Activated T-cell treated with anti-CD3 and anti-CD28 coated beads, Interleukin-2, amount 50 U/mL, for 4 hours (primary cell): ENCODE measurements around the gene EIF2A. TPM values are rescaled to one million over a fixed set of nuclear protein-coding genes. Genes with fewer than 3 reads are reported as not detected.
A peak's percentile ranks its signal among the peaks of the same experiment; 100 is the strongest.

Source experiments
- ATAC-seq, 2 donors: fragments of 200-7000 bp; cut with Tn5 transposase; one replicate each; pipeline ENCODE4 v1.10.0; 2021
- DNase-seq: peaks from one replicate; pipeline ENCODE4 v3.0.0-alpha.2; 2020
- H3K27me3 Mint-ChIP-seq: one replicate; pipeline ENCODE4 v1.8.0; 2021; ENCODE audit warnings: low read depth, mixed read lengths
- H3K36me3 Mint-ChIP-seq: one replicate; pipeline ENCODE4 v1.8.0; 2022; ENCODE audit warnings: mixed read lengths; ENCODE audit not compliant: insufficient read depth
- H3K4me1 Mint-ChIP-seq: one replicate; pipeline ENCODE4 v1.8.0; 2021; ENCODE audit warnings: low read depth, mixed read lengths
- H3K4me3 Mint-ChIP-seq: one replicate; pipeline ENCODE4 v1.8.0; 2021; ENCODE audit warnings: mild to moderate bottlenecking, moderate library complexity, mixed read lengths
- H3K9me3 Mint-ChIP-seq: one replicate; pipeline ENCODE4 v1.8.0; 2021; ENCODE audit warnings: mixed read lengths
- total RNA-seq, 3 donors: library from RNA; stranded (reverse); gene quantifications; one replicate each; pipeline ENCODE4 v1.2.1, GENCODE V29; 2021

Gene EIF2A
- total RNA-seq, 3 donors from 2014 or later, result 163 to 180 (median 163) TPM

DNA sequence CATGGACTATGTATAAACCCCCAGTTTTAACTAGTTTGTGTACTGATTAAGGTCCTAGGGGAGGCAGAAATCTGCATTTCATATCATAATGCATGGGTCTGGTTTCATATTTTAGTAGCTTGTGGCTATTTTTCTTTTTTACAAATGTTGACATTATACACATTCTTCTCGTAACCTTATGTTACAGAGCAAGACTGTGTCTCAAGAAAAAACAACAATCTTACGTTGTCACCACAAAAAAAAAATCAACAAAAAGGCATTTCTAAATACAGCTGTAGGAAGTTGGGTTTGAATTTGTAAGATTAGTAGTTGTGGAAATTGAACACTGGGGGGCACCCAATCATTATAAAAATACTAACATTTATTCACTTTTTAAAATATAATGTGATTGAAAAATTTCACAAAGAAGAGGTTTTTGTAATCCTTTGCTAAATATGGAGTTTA, 18.2 kb upstream of the EIF2A start:
- Mint-ChIP-seq H3K9me3 (no peaks in the 10 kb centered on the region), H3K27me3 (no peaks in the 10 kb centered on the region), H3K36me3 (no peaks in the 10 kb centered on the region), H3K4me3 (no peak overlapping the region), H3K4me1 (peaks cover 6% of the 10 kb centered on the region)
- ATAC-seq, result no peak
- DNase-seq, result no peak

DNA sequence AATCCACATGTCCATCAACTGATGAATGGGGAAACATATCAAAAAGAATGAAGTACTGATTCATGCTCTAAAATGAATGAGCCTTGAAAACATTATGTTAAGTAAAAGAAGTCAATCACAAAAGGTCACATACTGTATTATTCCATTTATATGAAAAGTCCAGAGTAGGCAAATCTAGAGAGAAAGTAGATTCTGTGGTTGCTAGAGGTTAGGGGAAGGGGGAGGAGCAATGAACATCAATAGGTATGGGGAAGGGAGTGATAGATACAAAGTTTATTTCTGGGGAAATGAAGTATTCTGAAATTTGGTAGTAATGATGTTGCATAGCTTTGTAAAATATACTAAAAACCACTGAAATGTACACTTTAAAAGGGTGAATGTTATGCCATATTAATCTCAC, 14.8 kb upstream of the EIF2A start:
- H3K27me3 Mint-ChIP-seq, result no peaks in the 10 kb centered on the region
- no peak overlapping the region for H3K4me3 Mint-ChIP-seq
- peak; percentile 52 to 60 for ATAC-seq
- DNase-seq, result no peak
- no peaks in the 10 kb centered on the region for H3K9me3 Mint-ChIP-seq
- H3K4me1 Mint-ChIP-seq, result peaks cover 6% of the 10 kb centered on the region
- no peaks in the 10 kb centered on the region for H3K36me3 Mint-ChIP-seq

- DNase-seq (no peak), ATAC-seq (no peak)
- Mint-ChIP-seq H3K9me3 (no peaks in the 10 kb centered on the region), H3K27me3 (no peaks in the 10 kb centered on the region), H3K4me3 (no peak overlapping the region), H3K4me1 (peaks cover 6% of the 10 kb centered on the region), H3K36me3 (no peaks in the 10 kb centered on the region)
These were observed 11.4 kb upstream of the EIF2A start for GRCh38 chr3:150535204-150535603.

- H3K4me3 Mint-ChIP-seq, result no peak overlapping the region
- no peaks in the 10 kb centered on the region for H3K27me3 Mint-ChIP-seq
- peaks cover 19% of the 10 kb centered on the region for H3K4me1 Mint-ChIP-seq
- peaks cover 12% of the 10 kb centered on the region for H3K36me3 Mint-ChIP-seq
- DNase-seq (no peak), ATAC-seq (no peak)
- H3K9me3 Mint-ChIP-seq, result no peaks in the 10 kb centered on the region
These were observed 8.0 kb upstream of the EIF2A start for GRCh38 chr3:150538324-150539208.

GRCh38 chr3:150540297-150540696, 6.3 kb upstream of the EIF2A start:
- Mint-ChIP-seq H3K4me1 (peaks cover 33% of the 10 kb centered on the region), H3K4me3 (no peak overlapping the region), H3K36me3 (peaks cover 26% of the 10 kb centered on the region), H3K27me3 (no peaks in the 10 kb centered on the region), H3K9me3 (no peaks in the 10 kb centered on the region)
- ATAC-seq (no peak), DNase-seq (no peak)

GRCh38 chr3:150540991-150541390, 5.6 kb upstream of the EIF2A start:
- H3K4me1 Mint-ChIP-seq, result peaks cover 33% of the 10 kb centered on the region

GRCh38 chr3:150543128-150543527, 3.5 kb upstream of the EIF2A start:
- Mint-ChIP-seq H3K9me3 (no peaks in the 10 kb centered on the region), H3K27me3 (no peaks in the 10 kb centered on the region), H3K4me1 (peaks cover 42% of the 10 kb centered on the region), H3K36me3 (peaks cover 33% of the 10 kb centered on the region), H3K4me3 (no peak overlapping the region)
- DNase-seq, result no peak
- no peak for ATAC-seq

More at GRCh38 chr3:150540991-150541390, 5.6 kb upstream of the EIF2A start:
- Mint-ChIP-seq H3K36me3 (peaks cover 30% of the 10 kb centered on the region), H3K9me3 (no peaks in the 10 kb centered on the region), H3K4me3 (no peak overlapping the region), H3K27me3 (no peaks in the 10 kb centered on the region)
- ATAC-seq (no peak), DNase-seq (no peak)

DNA sequence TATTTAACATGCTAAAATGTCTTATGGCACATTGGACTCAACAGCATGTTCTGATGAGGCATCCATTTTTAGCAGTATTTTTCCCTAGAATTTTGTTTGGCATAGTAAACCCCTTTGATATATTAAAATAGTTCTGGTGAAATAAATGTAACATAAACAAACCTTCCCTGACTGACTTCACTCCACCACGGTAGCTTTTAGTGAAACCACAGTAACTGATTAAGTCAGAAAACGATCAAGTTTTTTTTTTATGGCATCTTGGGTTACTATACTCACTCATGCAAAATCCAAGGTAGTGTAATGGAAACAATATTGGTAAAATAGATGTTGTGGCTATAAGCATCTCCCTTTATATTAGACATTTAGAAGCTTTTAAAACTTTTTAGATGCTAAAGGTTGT, 3.1 kb upstream of the EIF2A start:
- Mint-ChIP-seq H3K9me3 (no peaks in the 10 kb centered on the region), H3K4me3 (no peak overlapping the region), H3K27me3 (no peaks in the 10 kb centered on the region), H3K4me1 (peaks cover 46% of the 10 kb centered on the region), H3K36me3 (peaks cover 35% of the 10 kb centered on the region)
- DNase-seq, result no peak
- no peak for ATAC-seq

GRCh38 chr3:150544041-150544440, 2.5 kb upstream of the EIF2A start:
- no peak for DNase-seq

GRCh38 chr3:150544726-150545125, 1.9 kb upstream of the EIF2A start:
- ATAC-seq, result no peak
- Mint-ChIP-seq H3K27me3 (no peaks in the 10 kb centered on the region), H3K9me3 (no peaks in the 10 kb centered on the region), H3K4me1 (peaks cover 55% of the 10 kb centered on the region), H3K36me3 (peaks cover 41% of the 10 kb centered on the region), H3K4me3 (peak overlapping the region; percentile 96)
- DNase-seq, result no peak

More at GRCh38 chr3:150544041-150544440, 2.5 kb upstream of the EIF2A start:
- peaks cover 50% of the 10 kb centered on the region for H3K4me1 Mint-ChIP-seq
- ATAC-seq, result no peak
- H3K36me3 Mint-ChIP-seq, result peaks cover 39% of the 10 kb centered on the region
- no peaks in the 10 kb centered on the region for H3K27me3 Mint-ChIP-seq
- peak overlapping the region; percentile 96 for H3K4me3 Mint-ChIP-seq
- no peaks in the 10 kb centered on the region for H3K9me3 Mint-ChIP-seq

- H3K9me3 Mint-ChIP-seq, result no peaks in the 10 kb centered on the region
- H3K4me1 Mint-ChIP-seq, result peaks cover 58% of the 10 kb centered on the region
- H3K36me3 Mint-ChIP-seq, result peaks cover 44% of the 10 kb centered on the region
- H3K4me3 Mint-ChIP-seq, result peak overlapping the region; percentile 96
- no peaks in the 10 kb centered on the region for H3K27me3 Mint-ChIP-seq
- DNase-seq (peak; percentile 36), ATAC-seq (peak; percentile 10 to 16)
These were observed 965 bp upstream of the EIF2A start for GRCh38 chr3:150545419-150546225.

- Mint-ChIP-seq H3K27me3 (no peaks in the 10 kb centered on the region), H3K4me1 (peaks cover 53% of the 10 kb centered on the region), H3K4me3 (peak overlapping the region; percentile 96), H3K36me3 (peaks cover 40% of the 10 kb centered on the region), H3K9me3 (no peaks in the 10 kb centered on the region)
- ATAC-seq (no peak), DNase-seq (no peak)
These were observed 606 bp downstream of the EIF2A start for GRCh38 chr3:150547045-150547741.

DNA sequence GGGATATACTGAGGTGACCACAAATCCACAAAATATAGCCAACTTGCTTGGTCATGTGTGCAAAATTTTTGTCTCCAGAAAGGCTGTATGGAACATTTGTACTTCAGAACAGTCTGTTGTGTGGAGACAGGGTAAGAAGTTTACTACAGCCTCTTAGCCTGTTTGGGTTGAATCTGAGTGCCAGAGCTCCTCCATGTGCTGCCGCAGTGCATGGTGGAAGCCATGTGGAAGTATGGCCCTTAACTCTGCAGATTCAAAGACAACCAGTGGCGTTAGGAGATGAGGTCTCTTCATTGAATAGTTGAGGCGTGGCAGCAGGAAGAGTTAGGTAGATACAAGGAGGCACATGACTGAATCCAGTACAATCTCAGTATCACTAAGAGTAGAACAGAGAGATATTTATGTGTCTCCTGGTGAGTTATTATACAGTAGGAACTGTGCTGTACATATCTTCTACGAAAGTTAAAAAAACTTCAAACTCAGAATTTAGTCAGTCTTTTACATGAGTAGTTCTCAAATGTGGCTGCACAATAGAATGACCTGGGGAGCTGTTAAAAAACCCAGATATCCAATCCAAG, 9.4 kb downstream of the EIF2A start:
- peaks cover 49% of the 10 kb centered on the region for H3K36me3 Mint-ChIP-seq
- no peaks in the 10 kb centered on the region for H3K27me3 Mint-ChIP-seq
- H3K9me3 Mint-ChIP-seq, result no peaks in the 10 kb centered on the region

DNA sequence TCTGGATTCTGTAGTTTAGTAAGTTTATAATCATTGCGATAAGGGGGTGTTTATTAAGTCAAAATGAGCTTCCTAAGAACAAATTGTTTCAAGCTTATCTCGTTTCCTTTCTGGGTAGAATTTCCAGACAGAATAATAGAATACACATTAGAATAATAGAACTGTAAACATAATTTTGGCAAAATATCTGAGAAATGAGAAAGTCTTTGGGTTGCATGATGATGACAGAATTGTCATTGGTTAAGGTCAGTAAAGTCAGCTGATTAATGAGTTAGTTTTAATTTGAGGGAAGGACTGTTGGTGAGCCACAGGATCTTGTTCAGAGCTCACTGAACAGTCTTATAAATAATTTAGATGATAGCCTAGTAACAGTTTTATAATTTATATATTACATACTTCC, 10.2 kb downstream of the EIF2A start:
- peaks cover 28% of the 10 kb centered on the region for H3K4me1 Mint-ChIP-seq
- no peaks in the 10 kb centered on the region for H3K27me3 Mint-ChIP-seq
- peaks cover 47% of the 10 kb centered on the region for H3K36me3 Mint-ChIP-seq
- H3K9me3 Mint-ChIP-seq, result no peaks in the 10 kb centered on the region
- ATAC-seq, result no peak
- DNase-seq, result no peak
- H3K4me3 Mint-ChIP-seq, result no peak overlapping the region

More for the DNA sequence above, 9.4 kb downstream of the EIF2A start:
- ATAC-seq (no peak), DNase-seq (no peak)
- Mint-ChIP-seq H3K4me1 (peaks cover 33% of the 10 kb centered on the region), H3K4me3 (no peak overlapping the region)
